ENCODE measurements around the gene POU3F3. TPM values are rescaled to one million over a fixed set of nuclear protein-coding genes. Genes with fewer than 3 reads are reported as not detected.

Gene POU3F3
- total RNA-seq, 1 donor from 2014 or later = not detected

DNA sequence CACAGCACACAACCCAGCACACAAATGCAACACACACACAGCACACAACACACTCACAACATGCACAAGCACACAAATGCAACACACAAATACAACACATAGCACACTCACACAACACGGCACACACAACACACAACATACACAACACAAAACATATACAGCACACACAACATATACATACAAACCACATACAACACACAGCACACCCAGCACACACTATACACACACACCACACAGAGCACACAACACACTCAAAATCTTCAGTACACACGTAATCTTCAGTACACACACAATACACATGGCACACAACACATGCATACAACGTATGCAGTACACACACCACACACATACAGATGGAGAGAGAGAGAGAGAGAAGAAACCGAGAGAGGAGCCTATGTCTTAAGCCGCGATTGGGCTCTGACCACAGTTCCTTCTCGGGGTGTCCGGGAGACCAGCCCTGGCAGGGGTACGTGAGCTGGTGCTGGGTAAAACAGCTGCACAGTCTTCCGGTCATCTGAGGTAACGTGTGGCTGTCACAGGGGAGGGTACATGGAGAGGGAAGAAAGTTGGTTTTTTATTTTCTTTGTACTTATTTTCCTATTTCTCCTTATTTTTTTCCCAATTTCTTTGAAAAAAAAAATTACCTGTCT is 25.1 kb downstream of the POU3F3 start:
- Mint-ChIP-seq H3K4me1 (ENCODE audit: low read depth) (no peaks in the 10 kb centered on the region), H3K4me3 (no peak overlapping the region), H3K27me3 (ENCODE audit: insufficient read depth) (peaks cover 37% of the 10 kb centered on the region), H3K27ac (no peak overlapping the region), H3K36me3 (ENCODE audit: low read depth) (no peaks in the 10 kb centered on the region), H3K9me3 (no peaks in the 10 kb centered on the region)
- intact Hi-C loops (cut with micrococcal nuclease) = loop anchor here (10.0 kb wide), 1 partner anchor 214 kb away; no protein-coding TSS in a partner anchor
- DNase-seq (ENCODE audit: low spot score) = no peak

DNA sequence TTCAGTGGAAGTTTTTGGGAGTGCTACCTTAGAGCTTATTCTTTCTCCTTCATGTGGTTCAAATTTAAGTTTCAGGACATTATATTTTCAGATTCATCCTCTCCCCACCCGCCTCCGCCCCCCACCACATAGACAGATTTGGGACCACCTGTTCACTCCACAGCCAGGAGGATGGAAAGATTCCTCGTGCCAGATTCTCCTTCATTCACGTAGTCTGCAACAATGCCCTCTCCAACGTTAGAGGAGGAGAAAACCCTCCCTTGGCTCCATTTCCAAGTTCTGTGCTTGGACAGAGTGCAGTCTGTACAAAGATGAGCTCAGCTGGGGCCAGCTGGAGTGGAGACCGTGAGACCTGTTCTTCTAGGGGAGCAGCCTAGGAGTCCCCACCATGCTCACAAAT is 26.2 kb downstream of the POU3F3 start:
- intact Hi-C loops (cut with micrococcal nuclease) = no loop called here
- Mint-ChIP-seq H3K36me3 (ENCODE audit: low read depth) (no peaks in the 10 kb centered on the region), H3K9me3 (no peaks in the 10 kb centered on the region), H3K27ac (no peak overlapping the region), H3K4me3 (no peak overlapping the region), H3K4me1 (ENCODE audit: low read depth) (no peaks in the 10 kb centered on the region), H3K27me3 (ENCODE audit: insufficient read depth) (peaks cover 28% of the 10 kb centered on the region)
- no peak for DNase-seq (ENCODE audit: low spot score)

DNA sequence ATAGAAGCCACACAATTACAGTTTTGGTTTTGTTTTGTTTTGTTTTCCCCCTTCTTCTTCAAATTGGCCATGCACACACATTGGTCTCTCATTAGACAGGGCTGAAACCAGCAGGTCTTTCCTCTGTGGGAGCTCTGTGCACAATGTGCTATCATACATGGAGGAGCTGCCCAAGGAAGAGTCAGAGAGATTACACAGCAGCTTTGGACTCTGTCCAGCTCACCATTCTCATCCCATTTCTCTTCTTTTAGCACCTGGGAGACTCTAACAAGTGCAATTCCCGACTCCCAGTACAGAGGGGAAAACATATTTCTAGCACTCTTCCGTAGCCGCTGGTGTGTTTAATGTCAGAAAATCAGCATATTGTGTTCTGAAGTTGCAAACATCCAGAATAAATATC is 29.4 kb downstream of the POU3F3 start:
- H3K27me3 Mint-ChIP-seq (ENCODE audit: insufficient read depth) = peaks cover 20% of the 10 kb centered on the region
- H3K36me3 Mint-ChIP-seq (ENCODE audit: low read depth) = no peaks in the 10 kb centered on the region
- no peaks in the 10 kb centered on the region for H3K9me3 Mint-ChIP-seq
- H3K4me3 Mint-ChIP-seq = no peak overlapping the region
- H3K27ac Mint-ChIP-seq = no peak overlapping the region
- intact Hi-C loops (cut with micrococcal nuclease) = no loop called here
- no peak for DNase-seq (ENCODE audit: low spot score)
- peaks cover 5% of the 10 kb centered on the region for H3K4me1 Mint-ChIP-seq (ENCODE audit: low read depth)

DNA sequence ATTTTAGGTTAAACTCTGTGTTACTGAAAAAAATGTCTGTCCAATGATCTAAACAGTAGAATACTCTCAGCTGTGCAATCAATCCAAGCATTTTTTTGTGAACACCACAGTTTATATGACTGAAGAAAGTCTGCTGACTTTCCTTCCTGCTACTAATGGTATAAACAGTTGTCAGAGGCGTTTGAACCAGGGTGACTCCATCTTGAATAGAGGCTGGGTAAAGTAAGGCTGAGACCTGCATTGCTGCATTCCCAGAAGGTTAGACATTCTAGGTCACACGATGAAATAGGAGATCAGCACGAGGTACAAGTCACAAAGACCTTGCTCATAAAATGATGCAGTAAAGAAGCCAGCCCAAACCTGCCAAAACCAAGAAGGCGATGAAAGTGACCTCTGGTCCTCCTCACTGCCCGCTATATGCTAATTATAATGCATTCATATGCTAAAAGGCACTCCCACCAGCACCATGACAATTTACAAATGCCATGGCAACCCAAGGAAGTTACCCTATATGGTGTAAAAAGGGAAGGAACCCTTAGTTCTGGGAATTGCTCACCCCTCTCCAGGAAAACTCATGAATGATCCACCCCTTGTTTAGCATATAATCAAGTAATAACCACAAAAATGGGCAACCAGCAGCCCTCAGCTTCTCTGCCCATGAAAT is 31.3 kb downstream of the POU3F3 start:
- intact Hi-C loops (cut with micrococcal nuclease) = no loop called here
- DNase-seq (ENCODE audit: low spot score) = no peak
- H3K4me3 Mint-ChIP-seq = no peak overlapping the region
- H3K9me3 Mint-ChIP-seq = no peaks in the 10 kb centered on the region
- no peak overlapping the region for H3K27ac Mint-ChIP-seq
- H3K36me3 Mint-ChIP-seq (ENCODE audit: low read depth) = no peaks in the 10 kb centered on the region
- H3K4me1 Mint-ChIP-seq (ENCODE audit: low read depth) = peaks cover 14% of the 10 kb centered on the region
- H3K27me3 Mint-ChIP-seq (ENCODE audit: insufficient read depth) = peaks cover 16% of the 10 kb centered on the region

DNA sequence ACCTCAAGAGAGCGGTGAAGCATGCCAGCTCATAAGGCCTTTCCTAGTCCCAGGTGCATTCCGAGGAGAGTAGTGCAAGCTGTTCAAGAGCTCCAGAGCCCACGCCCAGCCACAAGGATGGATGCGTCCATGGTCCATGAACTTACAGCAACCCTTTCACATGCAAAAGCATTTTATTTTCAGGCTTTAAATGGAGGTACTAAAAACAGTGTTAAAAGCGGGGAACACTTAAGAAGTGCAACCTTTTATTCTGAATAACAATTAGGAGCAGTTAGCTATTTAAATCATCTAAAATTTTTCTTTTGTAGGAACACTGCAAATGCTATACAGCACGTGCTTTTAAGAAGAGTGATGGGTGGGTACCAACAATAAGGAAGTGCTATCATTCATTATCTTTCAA is 33.8 kb downstream of the POU3F3 start:
- Mint-ChIP-seq H3K36me3 (ENCODE audit: low read depth) (no peaks in the 10 kb centered on the region), H3K9me3 (no peaks in the 10 kb centered on the region), H3K27ac (no peak overlapping the region), H3K4me1 (ENCODE audit: low read depth) (peaks cover 20% of the 10 kb centered on the region), H3K27me3 (ENCODE audit: insufficient read depth) (peaks cover 10% of the 10 kb centered on the region), H3K4me3 (no peak overlapping the region)
- no peak for DNase-seq (ENCODE audit: low spot score)
- intact Hi-C loops (cut with micrococcal nuclease) = no loop called here

DNA sequence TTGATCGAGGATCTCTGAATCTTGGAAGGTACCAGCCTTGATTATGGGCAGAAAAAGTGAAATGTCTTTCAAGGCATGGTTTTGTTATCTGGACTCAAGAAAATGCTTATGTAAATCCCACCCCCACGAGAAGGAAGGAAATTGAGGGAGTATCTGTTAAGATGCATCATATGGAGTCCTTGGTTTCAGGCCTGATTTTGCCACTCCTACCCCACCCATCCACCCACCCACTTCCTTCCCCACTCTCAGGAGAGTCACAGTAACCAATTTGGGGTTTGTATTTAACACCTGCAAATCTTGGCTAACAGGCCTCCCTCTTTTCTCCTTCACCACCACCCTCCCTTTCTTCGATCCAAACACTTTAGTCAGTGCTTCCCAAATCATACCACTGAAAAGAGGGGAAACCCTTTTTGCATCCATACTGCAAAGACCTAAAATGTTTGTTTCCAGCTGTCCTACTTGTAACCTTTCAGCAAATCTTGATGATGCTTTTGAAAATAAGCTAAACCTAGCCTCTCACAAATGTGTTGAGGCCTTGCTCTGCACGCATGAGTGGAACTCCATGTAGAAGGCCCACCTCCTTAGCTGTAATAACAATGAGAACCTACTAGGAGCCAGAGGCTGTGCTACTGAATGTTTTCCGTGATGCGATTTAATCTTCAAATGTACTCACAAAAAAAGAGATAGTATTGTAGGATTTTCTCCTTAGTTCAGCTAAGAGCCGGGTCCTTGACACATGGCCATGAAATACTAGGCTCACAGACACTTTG is 34.8 kb downstream of the POU3F3 start:
- intact Hi-C loops (cut with micrococcal nuclease) = no loop called here
- H3K9me3 Mint-ChIP-seq = no peaks in the 10 kb centered on the region
- H3K27me3 Mint-ChIP-seq (ENCODE audit: insufficient read depth) = peaks cover 5% of the 10 kb centered on the region
- no peak overlapping the region for H3K4me3 Mint-ChIP-seq
- H3K36me3 Mint-ChIP-seq (ENCODE audit: low read depth) = no peaks in the 10 kb centered on the region
- peaks cover 20% of the 10 kb centered on the region for H3K4me1 Mint-ChIP-seq (ENCODE audit: low read depth)
- DNase-seq (ENCODE audit: low spot score) = no peak
- peak overlapping the region; percentile 6 for H3K27ac Mint-ChIP-seq

DNA sequence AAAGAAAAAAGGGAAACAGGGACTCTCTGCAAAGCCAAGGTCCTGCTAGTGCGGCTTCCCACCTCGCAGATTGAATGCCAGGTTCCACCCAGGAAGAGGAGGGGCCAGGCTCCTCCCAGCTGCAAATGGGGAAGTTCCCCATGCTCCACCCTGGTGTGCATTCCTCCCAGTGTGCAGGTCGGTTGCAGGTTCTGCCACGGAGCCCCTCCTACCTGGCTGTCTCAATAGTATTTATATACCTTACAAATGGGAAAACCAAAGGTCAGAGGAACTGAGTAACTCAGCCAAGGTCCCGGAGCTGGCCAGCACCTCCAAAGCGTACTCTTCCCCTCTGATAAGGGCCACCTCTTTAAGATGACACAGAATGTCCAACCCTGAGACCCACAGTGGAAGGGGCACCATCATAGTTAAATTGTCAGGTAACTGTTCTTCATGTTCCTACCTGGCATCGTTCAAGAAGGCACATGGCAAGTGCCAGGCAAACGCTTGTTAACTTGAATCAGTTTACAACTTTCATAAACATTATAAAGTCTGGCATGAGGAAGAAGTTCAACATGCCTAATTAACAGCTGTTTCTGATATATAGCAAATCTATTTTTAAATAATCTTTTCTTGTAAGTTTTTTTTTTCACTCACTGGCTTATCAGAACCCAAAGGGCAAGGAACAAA is 35.5 kb downstream of the POU3F3 start:
- Mint-ChIP-seq H3K4me3 (no peak overlapping the region), H3K36me3 (ENCODE audit: low read depth) (no peaks in the 10 kb centered on the region), H3K9me3 (no peaks in the 10 kb centered on the region), H3K4me1 (ENCODE audit: low read depth) (peaks cover 20% of the 10 kb centered on the region), H3K27me3 (ENCODE audit: insufficient read depth) (no peaks in the 10 kb centered on the region), H3K27ac (no peak overlapping the region)
- DNase-seq (ENCODE audit: low spot score) = no peak
- intact Hi-C loops (cut with micrococcal nuclease) = no loop called here

DNA sequence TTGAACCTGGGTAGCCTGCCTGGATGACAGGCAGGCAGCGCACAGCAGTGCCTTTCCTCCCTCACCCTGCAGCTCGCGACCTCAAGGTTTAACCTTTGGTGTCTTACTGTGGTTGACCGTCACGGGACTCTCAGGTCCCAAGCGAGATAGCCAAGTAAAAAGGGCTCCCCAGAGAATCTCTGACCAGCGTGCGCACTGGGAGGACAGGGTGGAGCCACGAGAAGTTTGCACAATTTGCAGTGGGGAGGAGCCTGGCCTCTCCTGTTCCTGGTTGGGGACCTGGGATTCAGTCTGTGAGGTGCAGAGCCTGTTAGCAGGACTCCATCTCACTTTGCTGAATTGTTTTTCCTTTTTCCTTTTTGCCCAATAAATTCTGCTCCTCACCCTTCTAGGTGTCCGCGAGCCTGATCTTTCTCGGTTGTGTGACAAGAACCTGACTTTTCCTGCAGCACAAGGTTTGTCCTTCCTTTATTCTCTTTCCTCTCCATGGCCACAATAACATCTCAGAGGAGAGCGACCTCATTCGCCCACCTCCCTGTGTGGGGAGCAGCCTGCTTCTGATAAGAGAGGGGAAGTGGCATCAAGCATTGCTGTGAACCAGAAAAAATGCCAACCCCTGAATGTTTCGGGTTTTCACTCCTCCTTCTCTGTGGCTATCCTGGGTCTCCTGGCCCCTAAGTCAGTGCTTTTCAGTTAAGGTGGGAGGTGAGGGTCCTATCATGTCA is 36.2 kb downstream of the POU3F3 start:
- H3K4me3 Mint-ChIP-seq = no peak overlapping the region
- peaks cover 20% of the 10 kb centered on the region for H3K4me1 Mint-ChIP-seq (ENCODE audit: low read depth)
- H3K36me3 Mint-ChIP-seq (ENCODE audit: low read depth) = no peaks in the 10 kb centered on the region
- DNase-seq (ENCODE audit: low spot score) = no peak
- intact Hi-C loops (cut with micrococcal nuclease) = no loop called here
- H3K27ac Mint-ChIP-seq = no peak overlapping the region
- no peaks in the 10 kb centered on the region for H3K9me3 Mint-ChIP-seq
- no peaks in the 10 kb centered on the region for H3K27me3 Mint-ChIP-seq (ENCODE audit: insufficient read depth)

DNA sequence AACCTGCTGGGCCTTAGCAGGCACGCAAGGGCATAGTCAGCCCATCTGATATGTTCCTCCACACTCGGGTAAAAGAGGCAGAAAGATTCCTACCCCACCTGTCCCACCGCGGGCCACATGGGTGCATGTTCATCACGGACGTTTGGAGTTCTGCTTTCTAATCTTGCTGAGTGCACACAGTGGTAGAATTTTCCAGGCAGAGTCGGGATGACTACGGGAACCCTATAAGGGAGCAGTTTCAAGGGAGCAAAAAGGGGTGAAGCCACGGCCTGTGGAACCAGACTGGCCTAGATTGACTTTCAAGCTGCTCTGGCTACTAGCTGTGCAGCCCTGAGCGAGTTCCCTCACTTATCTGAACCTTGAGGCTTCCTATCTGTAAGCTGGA is 36.8 kb downstream of the POU3F3 start:
- Mint-ChIP-seq H3K36me3 (ENCODE audit: low read depth) (no peaks in the 10 kb centered on the region), H3K4me1 (ENCODE audit: low read depth) (peaks cover 20% of the 10 kb centered on the region)

DNA sequence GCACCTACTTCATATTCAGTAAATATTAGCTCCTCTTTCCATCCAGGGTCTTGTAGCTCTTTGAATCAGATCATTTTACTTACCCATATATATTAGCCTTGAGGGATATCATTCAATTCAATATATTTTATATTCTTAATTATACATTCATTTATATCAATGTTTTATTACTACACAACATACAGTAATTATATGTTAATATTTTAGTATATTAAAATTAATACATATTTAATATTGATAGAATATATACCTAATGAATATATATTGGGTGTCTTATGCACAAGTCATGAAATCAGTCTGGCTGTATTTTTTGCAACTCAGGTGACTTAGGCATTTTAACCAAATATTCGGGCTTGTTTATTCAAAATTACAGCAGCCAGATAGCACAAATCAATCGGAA is 37.2 kb downstream of the POU3F3 start:
- Mint-ChIP-seq H3K4me3 (no peak overlapping the region), H3K9me3 (no peaks in the 10 kb centered on the region), H3K36me3 (ENCODE audit: low read depth) (no peaks in the 10 kb centered on the region), H3K4me1 (ENCODE audit: low read depth) (peaks cover 20% of the 10 kb centered on the region), H3K27ac (no peak overlapping the region), H3K27me3 (ENCODE audit: insufficient read depth) (no peaks in the 10 kb centered on the region)
- DNase-seq (ENCODE audit: low spot score) = no peak
- intact Hi-C loops (cut with micrococcal nuclease) = no loop called here

More for the DNA sequence above, 36.8 kb downstream of the POU3F3 start:
- intact Hi-C loops (cut with micrococcal nuclease) = no loop called here
- Mint-ChIP-seq H3K27ac (no peak overlapping the region), H3K9me3 (no peaks in the 10 kb centered on the region), H3K4me3 (no peak overlapping the region), H3K27me3 (ENCODE audit: insufficient read depth) (no peaks in the 10 kb centered on the region)
- DNase-seq (ENCODE audit: low spot score) = no peak

DNA sequence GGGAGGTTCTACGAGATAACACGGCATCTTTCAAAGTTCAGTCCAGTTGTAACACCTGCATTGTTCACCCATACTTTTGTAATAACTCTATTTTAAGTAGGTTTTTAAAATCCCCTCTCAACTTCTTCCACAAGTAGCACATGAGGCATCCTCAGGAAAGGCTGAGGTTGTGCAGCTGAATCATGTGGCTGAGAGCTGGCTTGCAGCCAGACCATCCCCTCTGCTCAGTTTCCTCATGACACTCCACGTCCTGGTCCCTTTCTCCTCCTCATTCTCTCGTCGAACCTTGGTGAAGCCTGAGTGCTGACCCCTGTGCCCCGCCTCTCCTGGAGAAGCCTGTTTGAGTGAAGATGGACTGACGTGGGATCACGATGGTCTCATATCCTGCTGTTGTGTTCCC is 42.5 kb downstream of the POU3F3 start:
- Mint-ChIP-seq H3K9me3 (no peaks in the 10 kb centered on the region), H3K4me1 (ENCODE audit: low read depth) (no peaks in the 10 kb centered on the region), H3K4me3 (no peak overlapping the region), H3K27ac (no peak overlapping the region), H3K27me3 (ENCODE audit: insufficient read depth) (peaks cover 5% of the 10 kb centered on the region), H3K36me3 (ENCODE audit: low read depth) (no peaks in the 10 kb centered on the region)
- no peak for DNase-seq (ENCODE audit: low spot score)
- intact Hi-C loops (cut with micrococcal nuclease) = no loop called here

DNA sequence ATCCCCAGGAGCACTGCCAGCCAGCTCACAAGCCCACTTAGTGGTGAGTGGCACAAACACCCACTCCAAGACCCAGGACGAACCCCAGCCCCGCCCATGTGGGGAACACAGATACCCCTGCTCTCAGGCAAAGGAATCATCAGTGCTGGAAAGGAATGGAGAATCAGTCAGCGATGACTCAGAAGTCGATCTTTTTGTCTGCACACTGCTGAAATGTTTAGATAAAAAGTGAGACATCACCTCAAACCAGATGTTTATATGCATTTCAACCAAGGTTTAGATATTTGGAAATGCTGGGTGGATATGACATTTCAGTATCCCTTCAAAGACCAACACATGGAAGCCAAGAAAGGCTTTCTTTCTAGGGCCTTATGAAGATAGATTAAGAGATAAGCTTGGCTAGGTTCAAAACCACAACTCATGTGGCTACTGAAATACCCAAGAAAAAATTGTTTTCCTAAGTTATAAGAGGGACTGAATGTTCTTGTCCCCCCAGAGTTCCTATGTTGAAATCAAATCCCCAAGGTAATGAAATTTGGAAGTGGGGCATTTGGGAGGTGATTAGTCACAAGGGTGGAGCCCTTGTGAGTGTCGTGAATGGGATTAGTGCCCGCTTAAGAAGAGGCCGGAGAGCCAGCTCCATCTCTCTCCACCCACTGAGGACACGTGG is 43.7 kb downstream of the POU3F3 start:
- no peak overlapping the region for H3K4me3 Mint-ChIP-seq
- peaks cover 6% of the 10 kb centered on the region for H3K27me3 Mint-ChIP-seq (ENCODE audit: insufficient read depth)
- H3K27ac Mint-ChIP-seq = no peak overlapping the region
- intact Hi-C loops (cut with micrococcal nuclease) = no loop called here
- H3K9me3 Mint-ChIP-seq = no peaks in the 10 kb centered on the region
- no peaks in the 10 kb centered on the region for H3K4me1 Mint-ChIP-seq (ENCODE audit: low read depth)
- DNase-seq (ENCODE audit: low spot score) = no peak
- H3K36me3 Mint-ChIP-seq (ENCODE audit: low read depth) = no peaks in the 10 kb centered on the region

Measured in activated T-helper 1 cell treated with anti-CD3 and anti-CD28 coated beads, Interleukin-12 subunit alpha, Interleukin-12 subunit beta, Interleukin-2, Interleukin-4 antibody, amounts not matched to agents 30 ng/mL and 10 ng/mL and 1 ng/mL, durations not matched to agents 14 hours and 24 hours and 36 hours (primary cell).